DMS153 treated with DMSO at 0.1 percent for 48 hours (cell line): ENCODE results near the gene TBP.
A peak's percentile ranks its signal among the peaks of the same experiment; 100 is the strongest.
"Not testable (repeated sequence)": the region's sequence is repeated elsewhere in the genome, so short reads cannot be mapped to it uniquely, and the experiment has no call there.

Experiments used
- DNase-seq: peaks from one replicate; lab custom pipeline; 2025; ENCODE audit not compliant: unreplicated experiment; lab: John Stamatoyannopoulos, UW

TBP gene

DNA sequence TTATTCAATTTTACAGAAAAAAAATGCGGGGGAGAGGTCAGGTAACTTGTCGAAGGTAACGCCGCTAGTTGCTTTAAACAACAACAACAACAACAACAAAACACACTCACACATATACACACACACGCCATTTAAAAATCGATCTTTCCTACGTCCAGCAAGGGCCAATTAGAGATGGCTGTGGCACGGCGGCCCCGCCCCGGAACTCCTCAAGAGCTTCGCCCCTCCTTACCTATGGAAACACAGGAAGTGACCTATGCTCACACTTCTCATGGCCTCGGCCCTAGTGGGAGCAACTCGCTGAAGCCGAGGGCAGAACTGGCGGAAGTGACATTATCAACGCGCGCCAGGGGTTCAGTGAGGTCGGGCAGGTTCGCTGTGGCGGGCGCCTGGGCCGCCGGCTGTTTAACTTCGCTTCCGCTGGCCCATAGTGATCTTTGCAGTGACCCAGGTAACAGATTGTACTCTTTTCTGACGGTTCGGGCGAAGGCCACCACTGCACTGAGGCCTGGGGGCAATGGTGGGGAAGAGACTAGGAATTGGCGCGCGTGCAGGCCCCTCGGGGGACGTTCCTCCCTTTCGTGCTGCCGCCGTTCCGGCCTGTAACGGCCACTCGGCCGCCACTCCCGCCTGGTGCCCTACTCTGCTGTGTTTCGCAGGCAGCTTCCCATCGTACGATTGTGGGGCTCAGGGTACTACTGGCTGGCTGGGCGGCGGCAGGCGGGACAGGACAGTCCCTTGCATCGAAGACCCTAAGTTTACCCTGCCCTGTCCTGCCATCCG, at the start of gene TBP:
Gene TBP (plus strand): TSS at position 357 of the 783 bp plus-strand sequence. CDS start 2,661 bp downstream, outside the sequence.
- peak; percentile 91 for DNase-seq

DNA sequence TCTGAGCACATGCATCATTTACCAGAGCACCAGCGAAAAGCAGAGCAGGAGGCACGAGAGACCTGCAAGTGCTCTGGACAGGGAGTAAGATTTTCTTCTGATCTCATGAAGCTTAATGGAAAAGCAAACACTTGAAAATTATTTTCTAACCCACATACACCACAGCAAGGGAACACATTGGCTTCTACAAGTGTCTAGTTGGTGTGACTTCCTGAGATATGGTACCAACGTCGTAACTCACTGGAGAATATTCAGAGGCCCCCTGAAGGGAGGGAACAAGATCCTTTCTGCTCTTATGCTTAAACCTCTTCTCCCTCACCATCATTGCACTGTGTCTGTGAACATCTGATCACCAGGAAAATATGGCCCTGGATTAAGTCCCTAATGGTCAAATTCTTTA, 49.7 kb upstream of the TBP start:
- peak; percentile 9 for DNase-seq

DNA sequence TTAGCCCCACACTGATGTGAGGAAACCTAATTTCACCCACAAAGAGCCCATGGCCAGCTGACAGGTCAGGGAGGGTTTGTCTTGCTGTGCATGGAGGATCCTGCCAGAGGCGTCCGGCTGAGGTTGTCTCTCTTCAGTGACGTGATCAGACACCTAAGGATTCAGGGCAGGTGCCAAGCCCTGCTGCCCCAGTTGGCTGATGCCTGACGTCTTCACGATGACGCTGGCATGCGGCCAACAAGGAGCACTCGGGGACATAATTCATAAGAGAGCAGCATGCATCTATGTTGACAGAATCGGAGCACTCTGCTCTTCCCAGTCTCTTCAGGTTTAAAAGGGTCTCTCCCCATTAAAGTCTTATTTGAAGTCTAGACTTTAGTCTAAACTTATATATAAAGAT, 48.9 kb upstream of the TBP start:
- no peak for DNase-seq

DNA sequence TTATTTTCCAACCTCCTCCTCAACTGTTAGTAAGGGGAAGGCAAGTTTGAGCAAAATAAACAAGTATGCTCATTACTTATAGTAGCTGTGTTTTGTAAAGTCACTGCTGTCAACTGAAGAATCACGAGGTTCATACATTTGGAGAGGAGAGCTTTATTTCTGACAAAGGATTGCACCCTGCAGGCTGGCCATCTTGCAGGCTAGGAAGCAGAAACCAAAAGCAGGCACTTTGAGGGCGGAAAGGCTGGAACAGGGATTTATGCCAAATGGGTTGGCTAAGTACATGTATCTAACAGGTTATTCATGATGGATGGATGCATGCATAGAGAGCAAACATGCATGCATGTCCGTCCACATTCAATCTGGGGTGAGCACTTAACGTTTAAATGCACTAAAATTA, 47.7 kb upstream of the TBP start:
- no peak for DNase-seq

DNA sequence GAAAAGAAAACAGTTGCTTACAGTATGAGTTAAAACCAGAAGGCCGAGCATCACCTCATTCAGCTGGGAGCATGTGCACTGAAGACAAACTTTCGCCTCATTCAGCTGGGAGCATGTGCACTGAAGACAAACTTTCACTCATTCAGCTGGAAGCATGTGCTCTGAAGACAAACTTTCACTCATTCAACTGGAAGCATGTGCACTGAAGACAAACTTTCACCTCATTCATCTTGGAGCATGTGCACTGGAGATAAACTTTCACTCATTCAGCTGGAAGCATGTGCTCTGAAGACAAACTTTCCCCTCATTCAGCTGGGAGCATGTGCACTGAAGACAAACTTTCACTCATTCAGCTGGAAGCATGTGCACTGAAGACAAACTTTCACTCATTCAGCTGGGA, 46.4 kb upstream of the TBP start:
- not testable (repeated sequence) for DNase-seq

DNA sequence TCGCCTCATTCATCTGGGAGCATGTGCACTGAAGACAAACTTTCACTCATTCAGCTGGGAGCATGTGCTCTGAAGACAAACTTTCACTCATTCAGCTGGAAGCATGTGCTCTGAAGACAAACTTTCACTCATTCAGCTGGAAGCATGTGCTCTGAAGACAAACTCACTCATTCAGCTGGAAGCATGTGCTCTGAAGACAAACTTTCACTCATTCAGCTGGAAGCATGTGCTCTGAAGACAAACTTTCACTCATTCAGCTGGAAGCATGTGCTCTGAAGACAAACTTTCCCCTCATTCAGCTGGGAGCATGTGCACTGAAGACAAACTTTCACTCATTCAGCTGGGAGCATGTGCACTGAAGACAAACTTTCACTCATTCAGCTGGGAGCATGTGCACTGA, 45.9 kb upstream of the TBP start:
- not testable (repeated sequence) for DNase-seq

DNA sequence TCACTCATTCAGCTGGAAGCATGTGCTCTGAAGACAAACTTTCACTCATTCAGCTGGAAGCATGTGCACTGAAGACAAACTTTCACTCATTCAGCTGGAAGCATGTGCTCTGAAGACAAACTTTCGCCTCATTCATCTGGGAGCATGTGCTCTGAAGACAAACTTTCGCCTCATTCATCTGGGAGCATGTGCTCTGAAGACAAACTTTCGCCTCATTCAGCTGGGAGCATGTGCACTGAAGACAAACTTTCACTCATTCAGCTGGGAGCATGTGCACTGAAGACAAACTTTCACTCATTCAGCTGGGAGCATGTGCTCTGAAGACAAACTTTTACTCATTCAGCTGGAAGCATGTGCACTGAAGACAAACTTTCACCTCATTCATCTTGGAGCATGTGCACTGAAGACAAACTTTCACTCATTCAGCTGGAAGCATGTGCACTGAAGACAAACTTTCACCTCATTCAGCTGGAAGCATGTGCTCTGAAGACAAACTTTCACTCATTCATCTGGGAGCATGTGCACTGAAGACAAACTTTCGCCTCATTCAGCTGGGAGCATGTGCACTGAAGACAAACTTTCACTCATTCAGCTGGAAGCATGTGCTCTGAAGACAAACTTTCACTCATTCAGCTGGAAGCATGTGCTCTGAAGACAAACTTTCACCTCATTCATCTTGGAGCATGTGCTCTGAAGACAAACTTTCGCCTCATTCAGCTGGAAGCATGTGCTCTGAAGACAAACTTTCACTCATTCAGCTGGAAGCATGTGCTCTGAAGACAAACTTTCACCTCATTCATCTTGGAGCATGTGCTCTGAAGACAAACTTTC, 45.1 kb upstream of the TBP start:
- DNase-seq = not testable (repeated sequence)

DNA sequence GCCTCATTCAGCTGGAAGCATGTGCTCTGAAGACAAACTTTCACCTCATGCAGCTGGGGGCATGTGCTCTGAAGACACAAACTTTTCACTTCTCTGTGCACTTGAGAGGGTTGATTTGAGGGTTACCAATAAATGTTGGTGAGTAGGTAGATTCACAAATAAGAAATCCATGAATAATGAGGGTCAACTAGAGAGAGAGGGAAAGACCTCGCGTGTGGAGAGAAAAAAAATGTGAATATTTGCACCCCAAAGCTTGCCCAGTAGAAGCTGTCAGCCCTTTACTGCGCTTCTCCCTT, 44.5 kb upstream of the TBP start:
- DNase-seq = no peak

DNA sequence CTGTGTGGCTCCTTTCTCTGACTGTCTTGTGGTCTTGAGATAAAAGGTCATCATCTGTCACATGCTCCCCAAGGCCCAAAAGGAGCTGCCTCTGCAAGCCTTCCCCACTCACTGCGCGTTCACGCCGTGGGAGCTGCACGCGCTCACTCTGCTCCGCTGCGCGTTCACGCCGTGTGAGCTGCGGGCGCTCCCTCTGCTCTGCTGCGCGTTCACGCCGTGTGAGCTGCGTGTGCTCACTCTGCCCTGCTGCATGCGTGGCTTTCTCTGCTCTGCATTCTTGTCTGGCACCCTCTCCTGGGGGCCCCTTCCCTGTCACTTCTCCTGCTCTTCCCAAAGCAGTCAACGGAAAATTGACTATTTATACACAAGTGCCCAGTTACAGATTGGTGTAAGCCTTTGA, 43.5 kb upstream of the TBP start:
- no peak for DNase-seq

DNA sequence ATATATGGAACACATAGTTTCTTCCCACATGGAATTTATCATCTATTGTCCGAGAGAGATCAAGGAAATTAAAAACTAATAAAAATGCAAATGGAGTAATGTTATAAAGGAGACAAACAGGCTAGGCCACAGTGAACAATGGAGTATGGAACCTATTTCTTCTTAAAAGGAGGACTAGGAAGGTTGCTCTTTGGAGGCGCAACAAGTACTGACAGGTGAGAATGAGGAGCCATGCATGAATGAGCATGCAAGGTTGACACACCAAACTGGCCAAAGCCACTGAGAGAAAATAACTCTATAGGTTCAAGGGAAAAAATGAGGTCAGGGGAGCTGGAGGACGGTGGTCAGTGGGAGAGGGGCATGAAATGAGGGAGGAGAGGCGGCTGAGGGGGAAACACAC, 41.9 kb upstream of the TBP start:
- no peak for DNase-seq

DNA sequence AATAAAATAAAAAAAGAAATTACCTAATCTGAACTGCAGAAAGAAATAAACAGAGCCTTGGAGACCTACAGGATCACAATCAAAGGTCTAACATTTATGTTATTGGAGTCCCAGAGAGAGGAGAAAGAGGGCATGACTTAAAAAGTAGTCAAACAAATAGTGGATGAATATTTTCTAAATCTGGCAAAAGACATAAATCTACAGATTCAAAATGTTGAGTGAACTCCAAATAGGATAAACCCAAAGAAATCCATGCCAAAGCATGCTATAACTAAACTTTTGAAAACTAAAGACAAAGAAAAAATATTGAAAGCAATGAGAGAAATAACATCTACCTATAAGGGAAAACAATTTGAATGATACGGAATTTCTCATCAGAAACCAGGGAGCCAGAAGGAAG, 39.3 kb upstream of the TBP start:
- DNase-seq = no peak

DNA sequence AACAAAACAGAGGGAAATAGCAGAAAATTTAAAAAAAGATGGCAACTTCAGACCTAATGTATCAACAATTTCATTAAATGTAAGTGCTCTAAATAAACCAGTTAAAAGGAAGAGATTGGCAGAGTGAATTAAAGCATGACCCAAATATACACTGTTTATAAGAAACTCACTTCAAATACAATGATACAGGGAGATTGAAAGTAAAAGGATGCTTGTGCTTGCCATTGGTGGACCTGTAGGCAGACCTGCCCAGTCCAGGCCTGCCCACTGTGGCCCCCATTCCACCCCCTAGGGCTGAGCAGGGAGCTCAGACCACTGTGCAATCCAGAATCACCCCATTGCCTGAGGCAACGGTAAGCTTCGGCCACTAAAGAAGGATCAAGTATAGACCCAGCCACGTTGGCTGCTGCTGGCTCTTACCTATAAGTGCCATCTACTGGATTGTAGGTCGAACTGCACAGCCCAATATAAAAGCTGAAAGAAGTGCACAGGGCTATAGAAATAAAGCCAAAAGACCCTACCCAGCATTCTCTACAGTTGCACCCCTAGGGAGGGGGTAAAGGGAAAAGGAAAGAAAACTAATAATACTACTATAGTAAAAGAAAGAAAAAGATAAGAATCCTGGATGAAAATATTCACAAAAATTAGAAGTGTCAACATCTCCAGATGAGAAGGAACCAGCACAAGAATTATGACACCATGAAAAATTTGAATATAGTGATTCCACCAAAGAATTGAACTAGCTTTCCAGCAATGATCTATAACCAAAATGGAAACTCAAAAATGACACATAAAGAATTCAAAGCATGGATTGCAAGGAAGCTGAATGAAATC, 37.2 kb upstream of the TBP start:
- peak; percentile 89 for DNase-seq

DNA sequence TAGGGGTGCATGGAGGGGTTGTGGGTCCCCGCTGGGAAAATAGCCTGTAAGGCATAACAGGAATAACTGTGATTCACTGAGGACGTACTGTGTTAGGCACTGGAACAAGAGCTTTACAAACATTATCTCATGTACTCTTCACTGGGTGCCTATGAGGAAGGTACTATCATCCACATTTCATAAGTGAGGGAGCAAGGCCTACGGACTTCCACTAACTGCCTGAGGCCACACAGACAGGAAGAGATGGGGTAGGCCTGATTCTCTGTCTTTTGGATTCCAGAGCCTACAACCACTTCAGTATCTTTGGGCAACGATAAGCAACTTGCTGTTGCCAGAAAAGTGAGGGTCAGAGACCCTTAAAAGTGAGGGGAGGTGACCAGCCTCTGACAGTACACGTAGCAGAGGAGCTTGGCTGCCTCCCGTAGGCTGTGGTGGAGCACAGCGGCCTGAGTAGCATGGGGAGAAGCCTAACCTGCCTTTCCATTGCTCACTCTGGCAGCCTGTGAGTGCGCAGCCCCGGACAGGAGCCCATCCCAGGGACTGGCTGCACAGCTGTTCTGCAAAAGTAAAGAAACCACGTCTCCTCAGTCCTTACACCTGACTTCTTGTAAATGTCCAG, 31.5 kb upstream of the TBP start:
- peak; percentile 19 for DNase-seq

DNA sequence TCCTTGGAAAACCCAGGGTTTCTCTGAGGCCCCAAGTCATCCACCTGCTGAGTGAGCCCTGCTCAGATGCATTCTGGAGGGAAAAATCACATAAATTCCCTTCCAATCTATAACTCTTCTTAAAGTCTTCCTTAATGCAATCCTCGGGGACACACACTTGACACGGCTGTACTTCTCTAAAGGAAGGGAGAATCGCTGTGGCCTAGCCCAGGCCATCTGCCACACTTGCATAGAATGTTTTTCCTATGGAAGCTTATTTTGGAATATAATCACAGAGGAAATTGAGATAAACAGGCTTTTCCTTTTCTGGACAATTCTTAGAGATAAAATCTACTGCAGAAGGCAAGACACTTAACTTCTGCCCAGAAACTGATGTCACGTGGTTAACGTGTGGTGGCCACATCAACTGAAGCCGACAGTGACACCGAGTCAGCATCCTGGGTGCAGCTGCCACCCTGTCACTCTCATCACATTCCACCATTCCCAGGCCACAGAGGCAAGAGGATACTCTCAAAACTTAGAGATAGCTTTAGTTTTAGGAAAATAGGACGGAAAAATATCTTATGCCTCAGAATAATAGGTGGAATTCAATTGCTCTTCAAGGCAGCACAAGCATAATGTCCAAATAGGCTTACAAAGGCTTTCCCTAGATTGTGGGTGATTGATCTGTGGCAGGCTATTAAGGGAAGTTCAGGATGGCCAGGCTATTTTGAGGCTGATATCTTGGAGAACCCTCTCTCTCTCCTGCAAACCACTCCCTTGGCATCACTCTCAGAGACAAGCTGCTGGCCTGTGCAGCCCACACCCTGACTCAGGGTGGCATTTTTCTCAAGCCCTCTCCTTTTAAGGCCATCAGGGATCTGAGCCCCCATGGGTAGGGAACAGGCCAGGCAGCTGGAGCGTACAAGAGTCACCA, 30.7 kb upstream of the TBP start:
- no peak for DNase-seq

DNA sequence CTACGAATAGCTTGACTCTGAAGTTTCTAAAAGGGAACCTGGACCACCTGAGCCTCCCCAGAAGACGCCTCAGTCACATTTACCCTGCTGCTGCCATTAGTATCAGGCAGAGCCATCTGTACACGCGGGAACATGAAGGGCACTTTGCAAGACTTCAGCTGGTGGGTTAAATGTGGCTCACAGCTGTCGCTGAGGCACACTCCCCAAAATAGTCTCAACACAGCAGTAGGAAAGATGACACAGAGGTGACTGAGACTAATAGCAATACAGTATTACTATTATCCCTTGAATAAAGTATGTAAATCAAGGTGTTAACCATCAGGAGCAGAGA, 30.0 kb upstream of the TBP start:
- DNase-seq = no peak

DNA sequence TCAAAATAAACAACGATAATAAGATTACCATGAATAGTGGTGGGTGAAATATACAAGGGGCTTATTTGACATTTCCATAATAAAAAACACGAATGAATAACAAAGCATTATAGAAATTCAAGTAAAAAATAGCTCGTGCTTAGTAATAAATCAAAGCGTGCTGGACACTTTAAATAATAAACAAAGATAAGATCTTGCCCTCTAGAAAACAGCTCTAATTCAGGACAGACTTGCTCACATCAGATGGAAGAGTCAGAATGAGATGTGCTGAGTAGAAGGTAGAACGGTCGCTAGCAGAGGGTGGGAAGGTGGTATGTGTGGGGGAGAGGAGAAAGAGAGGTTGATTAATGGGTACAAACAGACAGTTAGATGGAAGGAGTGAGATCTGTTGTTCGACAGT, 28.4 kb upstream of the TBP start:
- no peak for DNase-seq

DNA sequence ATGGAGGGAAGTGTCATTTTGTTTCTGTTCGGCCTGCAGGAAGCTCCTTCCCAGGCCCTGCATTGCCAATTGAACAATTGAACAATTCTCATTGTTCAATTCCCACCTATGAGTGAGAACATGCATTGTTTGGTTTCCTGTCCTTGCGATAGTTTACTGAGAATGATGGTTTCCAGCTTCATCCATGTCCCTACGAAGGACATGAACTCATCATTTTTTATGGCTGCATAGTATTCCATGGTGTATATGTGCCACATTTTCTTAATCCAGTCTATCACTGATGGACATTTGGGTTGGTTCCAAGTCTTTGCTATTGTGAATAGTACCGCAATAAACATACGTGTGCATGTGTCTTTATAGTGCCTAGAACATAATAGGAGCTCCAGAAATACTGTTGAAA, 26.2 kb upstream of the TBP start:
- DNase-seq = not testable (repeated sequence)

DNA sequence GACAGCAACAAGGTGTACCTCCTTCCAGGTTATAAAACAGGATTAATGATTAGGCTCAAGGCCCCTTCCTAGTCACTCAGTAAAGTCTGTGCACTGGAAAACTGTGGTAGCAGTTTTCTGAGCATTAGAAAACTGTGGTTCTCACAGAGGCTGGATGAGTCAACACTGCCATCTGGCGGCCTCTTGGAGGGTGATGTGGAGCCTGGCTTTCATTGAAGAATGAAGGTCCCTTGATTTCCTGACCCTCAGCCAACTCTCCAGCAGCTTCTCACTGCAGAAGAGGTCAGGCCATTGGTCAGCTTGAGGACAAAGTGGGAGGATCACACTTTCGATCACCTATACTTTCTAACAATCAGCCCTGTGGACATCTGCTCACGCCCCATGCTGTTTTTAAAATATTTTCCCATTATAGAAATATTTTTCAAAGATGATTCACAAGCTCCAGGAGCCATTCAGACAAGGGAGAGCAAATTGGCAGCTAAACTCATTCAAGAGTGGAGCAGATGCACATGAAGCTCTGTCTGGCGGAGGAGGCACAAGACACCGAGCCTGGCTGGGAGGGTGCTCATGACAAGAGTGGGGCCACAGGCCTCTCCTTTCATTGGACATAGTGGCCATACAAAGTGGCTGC, 24.2 kb upstream of the TBP start:
- DNase-seq = peak; percentile 71

DNA sequence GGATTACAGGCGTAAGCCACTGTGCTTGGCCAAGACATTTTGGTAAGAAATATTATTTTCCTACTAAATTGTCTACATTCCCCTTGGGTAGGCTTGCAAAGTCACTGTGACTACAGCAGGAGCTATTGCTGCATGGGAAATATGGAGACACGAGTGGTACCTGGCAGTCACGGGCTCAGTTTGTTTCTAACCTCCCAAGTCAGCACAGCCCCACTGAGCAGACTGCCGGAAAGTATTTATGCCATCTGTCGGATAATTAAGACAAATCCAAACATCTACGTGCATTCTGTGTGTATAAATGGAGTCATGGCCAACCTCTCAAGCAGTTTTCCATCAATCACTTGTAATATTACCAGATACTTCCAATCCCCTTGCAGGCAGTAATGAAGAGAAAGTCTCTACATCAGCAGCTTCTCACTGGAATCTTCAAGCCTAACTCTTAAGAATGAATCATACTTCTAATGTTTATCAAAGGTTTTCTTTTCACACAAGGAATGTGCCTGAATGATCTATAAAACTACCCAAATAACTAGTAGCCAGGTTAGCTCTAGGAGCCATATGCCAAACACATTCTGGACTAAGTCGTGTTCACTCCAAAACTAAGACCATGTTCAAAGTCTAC, 21.2 kb upstream of the TBP start:
- DNase-seq = no peak
